ENCODE measurements around the gene CATSPERB.

CATSPERB gene

DNA sequence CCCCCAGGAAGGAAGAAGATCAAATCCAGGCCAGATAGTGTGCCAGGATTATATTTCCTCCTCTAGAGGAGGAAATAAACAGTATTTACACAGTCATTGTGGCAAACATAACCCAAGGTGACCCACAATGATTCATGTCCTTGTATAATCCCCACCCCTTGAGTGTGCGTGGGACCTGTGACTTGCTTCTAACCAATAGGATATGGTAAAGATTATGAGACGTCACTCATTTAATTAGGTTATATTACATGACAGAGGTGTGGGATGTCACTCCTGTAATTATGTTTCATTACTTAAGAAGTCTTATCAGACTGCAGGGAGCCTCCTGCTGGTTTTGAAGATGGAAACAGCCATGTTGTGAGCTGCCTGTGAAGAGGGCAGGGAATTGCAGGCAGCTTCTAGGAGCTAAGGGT is 12.2 kb upstream of the CATSPERB start (continued):
- no peak for TF ChIP-seq ZNF677 (tag by site-specific recombination; IDR thresholded peaks at IDR 0.05)
- TF ChIP-seq BCL11B (tag by site-specific recombination; IDR thresholded peaks at IDR 0.05; ENCODE audit: low read depth), result peak; percentile 25; the same call in 1 of the 2 replicates
- no peak for TF ChIP-seq ZNF341 (tag by site-specific recombination; IDR thresholded peaks at IDR 0.05; ENCODE audit: low read depth)
- TF ChIP-seq ZSCAN16 (tag by site-specific recombination; IDR thresholded peaks at IDR 0.05), result no peak
- TF ChIP-seq REPIN1 (tag by site-specific recombination; IDR thresholded peaks at IDR 0.05; ENCODE audit: low read depth), result no peak
- TF ChIP-seq ZNF366 (tag by site-specific recombination; conservative IDR thresholded peaks at IDR 0.05), result peak; percentile 62
- TF ChIP-seq ZNF24 (tag by site-specific recombination; IDR thresholded peaks at IDR 0.05), result peak; percentile 84
- TF ChIP-seq ZNF184 (tag by site-specific recombination; IDR thresholded peaks at IDR 0.05), result no peak
- TF ChIP-seq ZNF629 (tag by site-specific recombination; IDR thresholded peaks at IDR 0.05), result peak; percentile 94
- no peak for TF ChIP-seq ZNF416 (tag by site-specific recombination; IDR thresholded peaks at IDR 0.05)
- TF ChIP-seq, protein P1, sequence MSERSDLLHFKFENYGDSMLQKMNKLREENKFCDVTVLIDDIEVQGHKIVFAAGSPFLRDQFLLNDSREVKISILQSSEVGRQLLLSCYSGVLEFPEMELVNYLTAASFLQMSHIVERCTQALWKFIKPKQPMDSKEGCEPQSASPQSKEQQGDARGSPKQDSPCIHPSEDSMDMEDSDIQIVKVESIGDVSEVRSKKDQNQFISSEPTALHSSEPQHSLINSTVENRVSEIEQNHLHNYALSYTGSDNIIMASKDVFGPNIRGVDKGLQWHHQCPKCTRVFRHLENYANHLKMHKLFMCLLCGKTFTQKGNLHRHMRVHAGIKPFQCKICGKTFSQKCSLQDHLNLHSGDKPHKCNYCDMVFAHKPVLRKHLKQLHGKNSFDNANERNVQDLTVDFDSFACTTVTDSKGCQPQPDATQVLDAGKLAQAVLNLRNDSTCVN (tag by site-specific recombination; optimal IDR thresholded peaks at IDR 0.05), result no peak
- TF ChIP-seq, protein P2, sequence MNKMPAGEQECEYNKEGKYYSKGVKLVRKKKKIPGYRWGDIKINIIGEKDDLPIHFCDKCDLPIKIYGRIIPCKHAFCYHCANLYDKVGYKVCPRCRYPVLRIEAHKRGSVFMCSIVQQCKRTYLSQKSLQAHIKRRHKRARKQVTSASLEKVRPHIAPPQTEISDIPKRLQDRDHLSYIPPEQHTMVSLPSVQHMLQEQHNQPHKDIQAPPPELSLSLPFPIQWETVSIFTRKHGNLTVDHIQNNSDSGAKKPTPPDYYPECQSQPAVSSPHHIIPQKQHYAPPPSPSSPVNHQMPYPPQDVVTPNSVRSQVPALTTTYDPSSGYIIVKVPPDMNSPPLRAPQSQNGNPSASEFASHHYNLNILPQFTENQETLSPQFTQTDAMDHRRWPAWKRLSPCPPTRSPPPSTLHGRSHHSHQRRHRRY (tag by site-specific recombination; IDR thresholded peaks at IDR 0.05), result no peak
- no peak for TF ChIP-seq ZNF132 (tag by site-specific recombination; IDR thresholded peaks at IDR 0.05; ENCODE audit: borderline replicate concordance)
- TF ChIP-seq ZNF549 (tag by site-specific recombination; IDR thresholded peaks at IDR 0.05), result no peak
- TF ChIP-seq, protein P3, sequence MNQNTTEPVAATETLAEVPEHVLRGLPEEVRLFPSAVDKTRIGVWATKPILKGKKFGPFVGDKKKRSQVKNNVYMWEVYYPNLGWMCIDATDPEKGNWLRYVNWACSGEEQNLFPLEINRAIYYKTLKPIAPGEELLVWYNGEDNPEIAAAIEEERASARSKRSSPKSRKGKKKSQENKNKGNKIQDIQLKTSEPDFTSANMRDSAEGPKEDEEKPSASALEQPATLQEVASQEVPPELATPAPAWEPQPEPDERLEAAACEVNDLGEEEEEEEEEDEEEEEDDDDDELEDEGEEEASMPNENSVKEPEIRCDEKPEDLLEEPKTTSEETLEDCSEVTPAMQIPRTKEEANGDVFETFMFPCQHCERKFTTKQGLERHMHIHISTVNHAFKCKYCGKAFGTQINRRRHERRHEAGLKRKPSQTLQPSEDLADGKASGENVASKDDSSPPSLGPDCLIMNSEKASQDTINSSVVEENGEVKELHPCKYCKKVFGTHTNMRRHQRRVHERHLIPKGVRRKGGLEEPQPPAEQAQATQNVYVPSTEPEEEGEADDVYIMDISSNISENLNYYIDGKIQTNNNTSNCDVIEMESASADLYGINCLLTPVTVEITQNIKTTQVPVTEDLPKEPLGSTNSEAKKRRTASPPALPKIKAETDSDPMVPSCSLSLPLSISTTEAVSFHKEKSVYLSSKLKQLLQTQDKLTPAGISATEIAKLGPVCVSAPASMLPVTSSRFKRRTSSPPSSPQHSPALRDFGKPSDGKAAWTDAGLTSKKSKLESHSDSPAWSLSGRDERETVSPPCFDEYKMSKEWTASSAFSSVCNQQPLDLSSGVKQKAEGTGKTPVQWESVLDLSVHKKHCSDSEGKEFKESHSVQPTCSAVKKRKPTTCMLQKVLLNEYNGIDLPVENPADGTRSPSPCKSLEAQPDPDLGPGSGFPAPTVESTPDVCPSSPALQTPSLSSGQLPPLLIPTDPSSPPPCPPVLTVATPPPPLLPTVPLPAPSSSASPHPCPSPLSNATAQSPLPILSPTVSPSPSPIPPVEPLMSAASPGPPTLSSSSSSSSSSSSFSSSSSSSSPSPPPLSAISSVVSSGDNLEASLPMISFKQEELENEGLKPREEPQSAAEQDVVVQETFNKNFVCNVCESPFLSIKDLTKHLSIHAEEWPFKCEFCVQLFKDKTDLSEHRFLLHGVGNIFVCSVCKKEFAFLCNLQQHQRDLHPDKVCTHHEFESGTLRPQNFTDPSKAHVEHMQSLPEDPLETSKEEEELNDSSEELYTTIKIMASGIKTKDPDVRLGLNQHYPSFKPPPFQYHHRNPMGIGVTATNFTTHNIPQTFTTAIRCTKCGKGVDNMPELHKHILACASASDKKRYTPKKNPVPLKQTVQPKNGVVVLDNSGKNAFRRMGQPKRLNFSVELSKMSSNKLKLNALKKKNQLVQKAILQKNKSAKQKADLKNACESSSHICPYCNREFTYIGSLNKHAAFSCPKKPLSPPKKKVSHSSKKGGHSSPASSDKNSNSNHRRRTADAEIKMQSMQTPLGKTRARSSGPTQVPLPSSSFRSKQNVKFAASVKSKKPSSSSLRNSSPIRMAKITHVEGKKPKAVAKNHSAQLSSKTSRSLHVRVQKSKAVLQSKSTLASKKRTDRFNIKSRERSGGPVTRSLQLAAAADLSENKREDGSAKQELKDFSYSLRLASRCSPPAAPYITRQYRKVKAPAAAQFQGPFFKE (tag by site-specific recombination; IDR thresholded peaks at IDR 0.05; ENCODE audit: borderline replicate concordance), result no peak
- TF ChIP-seq, protein P4, sequence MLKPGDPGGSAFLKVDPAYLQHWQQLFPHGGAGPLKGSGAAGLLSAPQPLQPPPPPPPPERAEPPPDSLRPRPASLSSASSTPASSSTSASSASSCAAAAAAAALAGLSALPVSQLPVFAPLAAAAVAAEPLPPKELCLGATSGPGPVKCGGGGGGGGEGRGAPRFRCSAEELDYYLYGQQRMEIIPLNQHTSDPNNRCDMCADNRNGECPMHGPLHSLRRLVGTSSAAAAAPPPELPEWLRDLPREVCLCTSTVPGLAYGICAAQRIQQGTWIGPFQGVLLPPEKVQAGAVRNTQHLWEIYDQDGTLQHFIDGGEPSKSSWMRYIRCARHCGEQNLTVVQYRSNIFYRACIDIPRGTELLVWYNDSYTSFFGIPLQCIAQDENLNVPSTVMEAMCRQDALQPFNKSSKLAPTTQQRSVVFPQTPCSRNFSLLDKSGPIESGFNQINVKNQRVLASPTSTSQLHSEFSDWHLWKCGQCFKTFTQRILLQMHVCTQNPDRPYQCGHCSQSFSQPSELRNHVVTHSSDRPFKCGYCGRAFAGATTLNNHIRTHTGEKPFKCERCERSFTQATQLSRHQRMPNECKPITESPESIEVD (tag by site-specific recombination; IDR thresholded peaks at IDR 0.05), result no peak
- TF ChIP-seq, protein P5, sequence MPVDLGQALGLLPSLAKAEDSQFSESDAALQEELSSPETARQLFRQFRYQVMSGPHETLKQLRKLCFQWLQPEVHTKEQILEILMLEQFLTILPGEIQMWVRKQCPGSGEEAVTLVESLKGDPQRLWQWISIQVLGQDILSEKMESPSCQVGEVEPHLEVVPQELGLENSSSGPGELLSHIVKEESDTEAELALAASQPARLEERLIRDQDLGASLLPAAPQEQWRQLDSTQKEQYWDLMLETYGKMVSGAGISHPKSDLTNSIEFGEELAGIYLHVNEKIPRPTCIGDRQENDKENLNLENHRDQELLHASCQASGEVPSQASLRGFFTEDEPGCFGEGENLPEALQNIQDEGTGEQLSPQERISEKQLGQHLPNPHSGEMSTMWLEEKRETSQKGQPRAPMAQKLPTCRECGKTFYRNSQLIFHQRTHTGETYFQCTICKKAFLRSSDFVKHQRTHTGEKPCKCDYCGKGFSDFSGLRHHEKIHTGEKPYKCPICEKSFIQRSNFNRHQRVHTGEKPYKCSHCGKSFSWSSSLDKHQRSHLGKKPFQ (tag by site-specific recombination; IDR thresholded peaks at IDR 0.05), result no peak
- TF ChIP-seq ZNF621 (tag by site-specific recombination; IDR thresholded peaks at IDR 0.05), result no peak
- no peak for TF ChIP-seq ZNF175 (tag by site-specific recombination; IDR thresholded peaks at IDR 0.05)
- TF ChIP-seq ZNF707 (tag by site-specific recombination; IDR thresholded peaks at IDR 0.05), result no peak
- TF ChIP-seq ZNF623 (tag by site-specific recombination; IDR thresholded peaks at IDR 0.05), result no peak
- TF ChIP-seq, protein P6, sequence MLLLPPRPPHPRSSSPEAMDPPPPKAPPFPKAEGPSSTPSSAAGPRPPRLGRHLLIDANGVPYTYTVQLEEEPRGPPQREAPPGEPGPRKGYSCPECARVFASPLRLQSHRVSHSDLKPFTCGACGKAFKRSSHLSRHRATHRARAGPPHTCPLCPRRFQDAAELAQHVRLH (tag by site-specific recombination; IDR thresholded peaks at IDR 0.05), result no peak
- TF ChIP-seq, protein P7, sequence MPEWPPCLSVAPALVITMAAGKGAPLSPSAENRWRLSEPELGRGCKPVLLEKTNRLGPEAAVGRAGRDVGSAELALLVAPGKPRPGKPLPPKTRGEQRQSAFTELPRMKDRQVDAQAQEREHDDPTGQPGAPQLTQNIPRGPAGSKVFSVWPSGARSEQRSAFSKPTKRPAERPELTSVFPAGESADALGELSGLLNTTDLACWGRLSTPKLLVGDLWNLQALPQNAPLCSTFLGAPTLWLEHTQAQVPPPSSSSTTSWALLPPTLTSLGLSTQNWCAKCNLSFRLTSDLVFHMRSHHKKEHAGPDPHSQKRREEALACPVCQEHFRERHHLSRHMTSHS (tag by site-specific recombination; IDR thresholded peaks at IDR 0.05), result no peak
- TF ChIP-seq ZNF610 (tag by site-specific recombination; IDR thresholded peaks at IDR 0.05; ENCODE audit: borderline replicate concordance), result no peak
- no peak for TF ChIP-seq ZEB2 (tag by site-specific recombination; IDR thresholded peaks at IDR 0.05)
- no peak for TF ChIP-seq ZNF426 (tag by site-specific recombination; IDR thresholded peaks at IDR 0.05)
- TF ChIP-seq ZSCAN23 (tag by site-specific recombination; IDR thresholded peaks at IDR 0.05), result 0 out of 2 replicates have a peak, but pooled peaks have one; percentile 32
- TF ChIP-seq OSR2 (tag by site-specific recombination; IDR thresholded peaks at IDR 0.05), result peak; percentile 85
- TF ChIP-seq ZNF146 (tag by site-specific recombination; IDR thresholded peaks at IDR 0.05), result no peak

Data from HEK293 (cell line).